ENCODE results near the gene TADA2B.

- TF ChIP-seq EZH2 (IDR thresholded peaks at IDR 0.05; ENCODE audit: borderline replicate concordance, low read length): no peak
- peak; percentile 49 for TF ChIP-seq CTCF (IDR thresholded peaks at IDR 0.05; ENCODE audit: low read length)
Observed at GRCh38 chr4:7101692-7102515, 58.7 kb downstream of the TADA2B start.

Data from OCI-LY1 (cell line).